Umbilical cord (tissue), 2 donors: Measurements from ENCODE around the gene AKAP6. TPM values are rescaled to one million over a fixed set of nuclear protein-coding genes. Genes with fewer than 3 reads are reported as not detected.
A peak's percentile ranks its signal among the peaks of the same experiment; 100 is the strongest.

ENCODE experiments used
- DNase-seq: peaks from one replicate; pipeline ENCODE4 v3.0.0-alpha.2; 2015; ENCODE audit warnings: low spot score
- total RNA-seq: library from RNA; depleted of rRNA; stranded (reverse); fragments of >200 nt; gene quantifications from one replicate; pipeline ENCODE4 v1.2.3, GENCODE V29; 2014; ENCODE audit warnings: low replicate concordance; ENCODE audit not compliant: insufficient read depth

The AKAP6 gene
- total RNA-seq, 1 donor from 2014 or later = 76.3 TPM

GRCh38 chr14:32622742-32623141 lies 293.6 kb downstream of the AKAP6 start:
- DNase-seq = no peak

GRCh38 chr14:32623300-32624093 lies 294.4 kb downstream of the AKAP6 start:
- no peak for DNase-seq

GRCh38 chr14:32625211-32625610 lies 296.1 kb downstream of the AKAP6 start:
- DNase-seq = no peak

- no peak for DNase-seq
Measured at GRCh38 chr14:32627545-32628298, 298.6 kb downstream of the AKAP6 start.

- no peak for DNase-seq
Measured at GRCh38 chr14:32629236-32629635, 300.1 kb downstream of the AKAP6 start.

GRCh38 chr14:32630701-32631100 lies 301.6 kb downstream of the AKAP6 start:
- no peak for DNase-seq

GRCh38 chr14:32633224-32633859 lies 304.2 kb downstream of the AKAP6 start:
- DNase-seq = no peak

- no peak for DNase-seq
Measured at GRCh38 chr14:32633930-32634329, 304.8 kb downstream of the AKAP6 start.

- peak; percentile 33 for DNase-seq
Measured at GRCh38 chr14:32635061-32635719, 306.1 kb downstream of the AKAP6 start.

GRCh38 chr14:32637582-32637981 lies 308.5 kb downstream of the AKAP6 start:
- DNase-seq = no peak

- no peak for DNase-seq
Measured at GRCh38 chr14:32639208-32639607, 310.1 kb downstream of the AKAP6 start.

GRCh38 chr14:32645551-32645950 lies 316.5 kb downstream of the AKAP6 start:
- DNase-seq = no peak

- DNase-seq = peak; percentile 11
Measured at GRCh38 chr14:32648434-32648833, 319.3 kb downstream of the AKAP6 start.

- DNase-seq = no peak
Measured at GRCh38 chr14:32650030-32650429, 320.9 kb downstream of the AKAP6 start.

GRCh38 chr14:32650665-32651064 lies 321.6 kb downstream of the AKAP6 start:
- DNase-seq = no peak

GRCh38 chr14:32654106-32654505 lies 325.0 kb downstream of the AKAP6 start:
- DNase-seq = no peak

- DNase-seq = no peak
Measured at GRCh38 chr14:32656601-32657000, 327.5 kb downstream of the AKAP6 start.

GRCh38 chr14:32657081-32657480 lies 328.0 kb downstream of the AKAP6 start:
- peak; percentile 34 for DNase-seq

- DNase-seq = no peak
Measured at GRCh38 chr14:32661216-32661615, 332.1 kb downstream of the AKAP6 start.

- no peak for DNase-seq
Measured at GRCh38 chr14:32662211-32662610, 333.1 kb downstream of the AKAP6 start.

GRCh38 chr14:32666308-32666707 lies 337.2 kb downstream of the AKAP6 start:
- no peak for DNase-seq

- no peak for DNase-seq
Measured at GRCh38 chr14:32667287-32667686, 338.2 kb downstream of the AKAP6 start.
